DND-41 (cell line): Measurements from ENCODE around the gene LENG9.
"Not testable (repeated sequence)": the region's sequence is repeated elsewhere in the genome, so short reads cannot be mapped to it uniquely, and the experiment has no call there.

Experiments
- CTCF ChIP-seq: IDR thresholded peaks from 2 replicates; pipeline ENCODE4 v1.5.1; 2012; ENCODE audit warnings: borderline replicate concordance, low read length, moderate library complexity, mild to moderate bottlenecking; ENCODE audit not compliant: poor library complexity, severe bottlenecking; ENCODE audit errors: extremely low read depth
- EZH2 ChIP-seq: IDR thresholded peaks from 3 replicates; pipeline ENCODE4 v1.6.1; 2012; ENCODE audit warnings: borderline replicate concordance, low read depth, mild to moderate bottlenecking, moderate library complexity, low read length, inconsistent platforms; ENCODE audit not compliant: severe bottlenecking

GRCh38 chr19:54493056-54493455 lies 29.5 kb upstream of the LENG9 start:
- TF ChIP-seq CTCF, EZH2: not testable (repeated sequence)
